GM08714 (cell line): ENCODE measurements around the gene LHB.

ENCODE experiments used
- H3K4me3 ChIP-seq: fragments of 200-500 bp; sonication (Bioruptor generic); 2 replicates; pipeline ENCODE4 v1.5.1; 2014; ENCODE audit warnings: mild to moderate bottlenecking, low read length, inconsistent platforms
- ZNF274 ChIP-seq: IDR thresholded peaks from 2 replicates; pipeline ENCODE4 v1.6.1; 2012; ENCODE audit warnings: mild to moderate bottlenecking, low read depth, low read length

The LHB gene

GRCh38 chr19:48985711-48986110 is 31.2 kb downstream of the LHB start:
- H3K4me3 ChIP-seq: no peak overlapping the region
- no peak for TF ChIP-seq ZNF274

GRCh38 chr19:48982280-48982679 is 34.6 kb downstream of the LHB start:
- TF ChIP-seq ZNF274: no peak
- no peak overlapping the region for H3K4me3 ChIP-seq

DNA sequence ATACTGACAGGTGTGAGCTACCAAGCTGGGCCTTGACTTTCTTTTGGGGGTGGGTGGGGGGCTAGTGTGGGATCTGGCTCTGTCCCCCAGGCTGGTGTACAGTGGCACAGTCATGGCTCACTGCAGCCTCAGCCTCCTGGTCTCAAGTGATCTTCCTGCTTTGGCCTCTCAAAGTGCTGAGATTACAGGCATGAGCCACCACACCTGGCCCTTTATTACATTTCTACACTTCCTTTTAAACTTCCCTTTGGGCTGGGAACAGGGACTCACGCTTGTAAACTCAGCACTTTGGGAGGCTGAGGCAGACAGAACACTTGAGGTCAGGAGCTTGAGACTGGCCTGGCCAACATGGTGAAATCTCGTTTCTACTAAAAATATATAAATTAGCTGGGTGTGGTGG is 39.8 kb downstream of the LHB start:
- no peak for TF ChIP-seq ZNF274
- H3K4me3 ChIP-seq: no peak overlapping the region

GRCh38 chr19:48975947-48976847 is 40.7 kb downstream of the LHB start:
- TF ChIP-seq ZNF274: no peak

GRCh38 chr19:48970923-48971395 is 45.9 kb downstream of the LHB start:
- H3K4me3 ChIP-seq: no peak overlapping the region
- no peak for TF ChIP-seq ZNF274

More at GRCh38 chr19:48975947-48976847, 40.7 kb downstream of the LHB start:
- H3K4me3 ChIP-seq: no peak overlapping the region

DNA sequence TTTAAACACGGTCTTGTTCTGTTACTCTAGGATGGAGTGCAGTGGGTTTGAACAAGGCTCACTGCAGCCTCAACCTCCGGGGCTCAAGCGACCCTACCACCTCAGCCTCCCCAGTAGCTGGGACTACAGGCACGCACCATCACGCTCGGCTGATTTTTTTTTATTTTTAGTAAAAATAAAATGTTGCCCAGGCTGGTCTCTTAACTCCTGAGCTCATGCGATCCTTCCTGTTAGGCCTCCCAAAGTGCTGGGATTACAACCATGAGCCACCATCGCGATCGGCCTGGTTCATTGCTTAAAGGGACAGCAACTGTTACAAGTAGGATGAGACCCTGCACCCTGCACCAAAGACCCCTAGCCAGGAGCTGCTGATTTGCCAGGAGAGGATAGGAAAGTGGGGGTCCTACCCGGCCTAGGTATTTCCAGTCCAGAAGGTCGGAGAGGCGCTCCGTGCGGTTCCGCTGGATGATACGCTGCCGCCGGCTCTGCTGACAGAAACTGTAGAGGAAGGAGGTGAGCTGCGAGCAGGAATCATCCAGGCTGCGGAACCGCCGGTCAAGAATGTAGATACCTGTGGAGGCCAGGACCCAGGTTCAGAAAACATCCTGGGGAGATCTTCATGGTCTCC is 46.6 kb downstream of the LHB start:
- no peak overlapping the region for H3K4me3 ChIP-seq
- TF ChIP-seq ZNF274: no peak

GRCh38 chr19:48969276-48970138 is 47.4 kb downstream of the LHB start:
- TF ChIP-seq ZNF274: no peak
- H3K4me3 ChIP-seq: no peak overlapping the region

DNA sequence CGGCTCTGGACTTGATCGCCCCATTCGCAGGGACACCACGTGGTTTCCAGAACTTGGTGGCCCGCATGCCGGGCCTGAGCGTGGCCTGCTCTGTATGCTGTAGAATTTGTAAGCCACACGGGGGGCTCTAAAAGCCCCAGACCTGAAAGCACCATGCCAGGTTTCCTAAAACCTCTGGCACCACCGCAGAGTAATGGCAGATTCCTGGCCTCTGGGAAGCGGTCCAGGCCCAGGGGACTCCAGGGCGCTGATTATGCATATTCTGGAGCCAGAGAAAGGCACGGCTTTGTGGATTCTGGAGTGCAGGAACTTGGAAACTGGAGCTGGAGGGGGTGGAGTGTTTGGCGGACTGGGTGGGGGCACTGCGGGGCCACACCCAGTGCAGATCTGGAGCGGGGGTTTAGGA is 48.1 kb downstream of the LHB start:
- no peak overlapping the region for H3K4me3 ChIP-seq
- TF ChIP-seq ZNF274: no peak

GRCh38 chr19:48968179-48968661 is 48.7 kb downstream of the LHB start:
- no peak for TF ChIP-seq ZNF274
- H3K4me3 ChIP-seq: no peak overlapping the region

DNA sequence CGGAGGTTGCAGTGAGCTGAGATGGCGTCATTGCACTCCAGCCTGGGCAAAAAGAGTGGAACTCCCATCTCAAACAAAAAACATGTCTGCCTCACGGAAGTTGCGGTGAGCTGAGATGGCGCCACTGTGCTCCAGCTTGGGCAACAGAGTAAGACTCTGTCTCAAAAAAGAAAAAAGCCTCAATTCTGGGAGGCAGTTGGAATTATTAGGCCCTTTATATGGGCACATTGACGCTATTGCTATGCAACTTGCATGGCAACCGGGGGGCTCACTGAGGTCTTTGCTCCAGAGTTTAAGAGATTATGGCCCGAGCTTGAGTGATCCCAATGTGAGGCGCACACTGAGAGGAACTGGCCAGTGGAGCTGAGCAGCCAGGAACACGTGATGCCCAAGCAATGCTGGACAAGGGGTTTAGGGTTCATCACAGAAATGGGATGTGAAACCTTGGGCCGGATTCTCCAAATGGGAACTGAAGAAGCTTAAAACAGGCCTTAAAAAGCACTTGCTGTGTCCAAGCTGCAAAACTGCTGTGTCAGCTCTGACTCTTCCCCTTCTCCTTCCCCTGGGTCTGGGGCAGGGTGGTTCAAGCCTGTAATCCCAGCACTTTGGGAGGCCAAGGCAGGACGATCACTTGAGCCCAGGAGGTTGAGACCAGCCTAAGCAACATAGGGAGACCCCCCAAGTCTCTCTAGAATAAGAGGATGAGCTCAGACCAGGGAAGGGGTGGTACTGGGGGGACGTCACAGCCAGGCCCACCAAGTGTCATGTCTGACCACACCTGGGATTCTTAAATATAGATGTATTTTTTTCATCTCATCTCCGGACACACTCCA is 49.3 kb downstream of the LHB start:
- H3K4me3 ChIP-seq: no peak overlapping the region
- no peak for TF ChIP-seq ZNF274

GRCh38 chr19:48966541-48967345 is 50.1 kb downstream of the LHB start:
- peak overlapping the region; percentile 78; the same call in 1 of the 2 replicates for H3K4me3 ChIP-seq
- TF ChIP-seq ZNF274: no peak
